Effector memory CD4-positive, alpha-beta T cell (primary cell): ENCODE measurements around the gene KRTCAP2.
A peak's percentile ranks its signal among the peaks of the same experiment; 100 is the strongest.
"Not testable (repeated sequence)": the region's sequence is repeated elsewhere in the genome, so short reads cannot be mapped to it uniquely, and the experiment has no call there.

ENCODE experiments used
- DNase-seq, 3 donors: peaks; one replicate each; pipeline ENCODE4 v3.0.0-alpha.2; 2020
- H3K27ac ChIP-seq: 2 replicates; pipeline ENCODE4 v1.7.0; 2013; ENCODE audit warnings: mild to moderate bottlenecking, low read length, moderate library complexity; ENCODE audit not compliant: insufficient read depth, poor library complexity, severe bottlenecking
- H3K27me3 ChIP-seq: replicated peaks from 2 replicates; pipeline ENCODE4 v1.7.0; 2013; ENCODE audit warnings: mild to moderate bottlenecking, low read length; ENCODE audit not compliant: insufficient read depth, control insufficient read depth, poor library complexity, severe bottlenecking
- H3K36me3 ChIP-seq: 2 replicates; pipeline ENCODE4 v1.7.0; 2013; ENCODE audit warnings: mild to moderate bottlenecking, low read length, moderate library complexity; ENCODE audit not compliant: control insufficient read depth, insufficient read depth
- H3K4me1 ChIP-seq: 2 replicates; pipeline ENCODE4 v1.7.0; 2013; ENCODE audit warnings: low read length, mild to moderate bottlenecking; ENCODE audit not compliant: control insufficient read depth, insufficient read depth, poor library complexity, severe bottlenecking
- H3K4me3 ChIP-seq: 2 replicates; pipeline ENCODE4 v1.7.0; 2013; ENCODE audit warnings: low read length, low read depth, mild to moderate bottlenecking; ENCODE audit not compliant: insufficient read depth, poor library complexity, severe bottlenecking
- H3K9me3 ChIP-seq: 2 replicates; pipeline ENCODE4 v1.7.0; 2013; ENCODE audit warnings: mild to moderate bottlenecking, low read length, moderate library complexity; ENCODE audit not compliant: control insufficient read depth

The KRTCAP2 gene

DNA sequence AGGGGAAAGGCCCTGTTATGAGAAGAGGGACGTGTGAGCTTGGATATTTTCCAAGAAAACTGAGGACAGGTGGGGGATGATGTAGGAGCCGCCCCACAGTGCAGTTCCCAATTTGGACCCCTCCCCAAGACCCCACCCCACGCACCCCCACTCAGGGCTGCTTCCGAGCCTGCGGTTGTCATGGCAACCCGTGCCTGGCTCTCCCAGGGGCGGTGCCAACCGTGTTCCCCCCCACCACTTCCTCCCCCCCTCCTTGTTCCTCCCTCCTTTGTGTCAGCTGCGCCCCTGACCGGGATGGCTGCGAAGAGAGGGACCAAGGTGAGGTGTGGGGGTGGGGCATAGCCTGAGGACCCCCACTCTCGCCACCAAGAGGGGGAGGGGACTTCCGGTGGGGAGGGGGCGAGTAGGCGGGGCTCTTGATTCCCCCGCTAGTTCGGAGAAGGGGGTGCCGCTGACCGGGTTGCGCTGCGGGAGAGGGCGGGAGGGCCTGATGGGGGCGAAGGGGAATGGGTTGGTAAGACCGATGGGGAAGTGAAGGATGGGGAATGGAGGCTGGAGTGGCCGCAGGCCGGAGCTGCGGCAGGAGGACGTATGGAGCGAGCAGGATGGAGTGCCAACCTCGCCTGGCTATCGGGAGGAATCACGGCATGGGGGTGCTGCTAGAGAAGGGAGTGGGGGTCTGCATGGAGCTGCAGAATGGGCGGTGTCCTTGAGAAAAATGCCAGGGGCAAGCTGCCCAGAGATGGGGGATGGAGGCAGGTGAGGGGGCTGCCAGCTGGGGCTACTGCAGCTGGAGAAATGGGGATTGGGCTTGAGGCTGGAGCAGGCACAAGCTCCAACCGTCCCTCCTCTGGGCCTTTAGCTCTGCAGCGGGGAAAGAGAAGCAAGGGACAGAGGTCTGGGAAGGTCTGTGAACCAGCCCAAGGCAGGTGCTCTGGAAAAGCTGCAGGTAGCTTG, 1.5 kb upstream of the KRTCAP2 start:
- DNase-seq = peak in 2 of 3 donors; percentile 33 to 48

DNA sequence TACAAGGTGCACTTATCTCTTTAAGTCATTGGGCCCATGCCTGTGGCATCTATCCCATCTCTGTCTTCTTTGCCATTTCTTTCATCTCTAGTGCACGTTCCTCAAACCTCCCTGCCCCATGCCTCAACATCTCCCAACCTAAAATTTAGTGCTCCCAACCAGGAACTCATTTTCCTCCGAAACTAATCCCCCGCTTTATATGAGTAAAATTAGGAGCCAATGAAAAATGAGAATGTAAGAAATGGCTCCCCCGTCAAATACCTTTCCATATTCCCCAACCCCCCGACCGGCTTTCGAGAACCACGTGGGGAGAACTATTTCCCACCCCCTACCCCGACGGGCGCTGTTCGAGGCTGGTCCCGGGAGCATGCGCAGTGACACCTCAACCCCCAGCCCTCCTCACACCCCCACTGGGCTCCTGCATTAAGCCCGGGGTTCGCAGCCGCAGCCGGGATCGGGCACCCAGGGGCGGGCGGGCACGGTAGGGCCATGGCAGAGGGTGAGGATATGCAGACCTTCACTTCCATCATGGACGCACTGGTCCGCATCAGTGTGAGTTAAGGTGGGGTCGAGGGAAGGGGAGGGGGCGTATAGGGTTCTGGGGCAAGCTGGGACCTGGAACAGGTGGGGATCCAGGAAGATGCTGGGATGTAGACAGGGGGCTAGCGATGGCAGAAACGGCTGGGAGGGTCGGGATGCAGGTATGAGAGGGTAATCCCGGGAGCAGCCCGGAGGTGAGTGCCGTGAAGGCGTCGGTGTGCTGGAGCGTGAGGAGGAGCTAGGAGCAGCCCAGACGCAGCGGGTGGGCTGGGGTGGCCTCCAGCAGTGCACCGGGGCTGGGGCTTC, 597 bp upstream of the KRTCAP2 start, which contains the start of gene TRIM46:
Gene TRIM46, plus strand, starts transcription at position 372 of the 846 bp plus-strand sequence. Its CDS starts 118 bp downstream, at position 490.
- peaks cover 32% of the 10 kb centered on the region for H3K4me1 ChIP-seq
- H3K9me3 ChIP-seq = no peaks in the 10 kb centered on the region
- H3K27ac ChIP-seq = peak within 1 kb of the TSS; percentile 91
- no peaks in the 10 kb centered on the region for H3K27me3 ChIP-seq
- peak within 1 kb of the TSS; percentile 84 for H3K4me3 ChIP-seq
- DNase-seq = peak; percentile 39 to 61 (median 47)
- H3K36me3 ChIP-seq = peaks cover 20% of the 10 kb centered on the region

More for the DNA sequence above, 1.5 kb upstream of the KRTCAP2 start:
- Histone ChIP-seq H3K27ac (peak overlapping the region; percentile 91), H3K4me3 (peak overlapping the region; percentile 84), H3K4me1 (peaks cover 32% of the 10 kb centered on the region), H3K27me3 (no peaks in the 10 kb centered on the region), H3K9me3 (no peaks in the 10 kb centered on the region), H3K36me3 (peaks cover 20% of the 10 kb centered on the region)

DNA sequence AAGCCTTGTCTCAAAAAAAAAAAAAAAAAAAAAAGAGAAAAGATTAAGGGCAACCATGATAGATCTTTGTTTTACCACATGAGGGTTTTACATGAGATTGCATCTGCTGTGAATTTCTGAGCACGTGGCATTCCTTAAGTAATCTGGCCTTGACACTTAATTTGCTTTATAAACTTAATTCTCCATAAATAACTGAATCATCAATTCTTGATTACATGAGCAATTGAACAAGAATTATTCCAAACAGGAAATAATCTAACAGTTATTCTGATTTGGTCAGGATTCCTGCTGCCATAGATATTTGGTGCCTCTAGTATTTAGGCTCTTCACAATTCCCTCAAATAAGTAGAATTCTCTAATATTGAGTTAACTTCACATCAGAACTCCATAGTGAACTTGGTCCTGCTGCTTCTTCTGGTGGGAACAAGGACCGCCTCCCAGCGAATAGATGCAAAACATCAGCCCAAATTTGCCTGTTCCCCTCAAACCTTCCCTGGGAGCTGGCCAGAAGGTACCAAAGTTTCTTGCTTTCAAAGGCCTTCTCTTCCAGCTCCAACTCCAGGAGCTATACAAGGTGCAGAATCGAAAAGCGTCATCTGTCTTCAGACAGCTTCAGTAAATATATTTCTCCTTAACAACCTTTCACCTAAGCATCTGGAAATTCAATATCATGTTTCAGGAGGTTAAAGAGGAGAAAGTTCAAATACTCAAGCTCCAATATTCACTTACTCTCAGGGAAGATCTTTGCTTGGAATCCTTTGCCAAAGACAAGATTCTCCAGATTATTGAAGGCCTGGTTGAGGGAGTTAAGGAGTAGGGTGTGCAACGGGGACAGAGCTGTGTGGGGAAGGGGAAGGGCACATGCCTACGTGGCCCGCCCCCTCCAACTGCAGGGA, 1.0 kb downstream of the KRTCAP2 start:
- Histone ChIP-seq H3K27ac (peak overlapping the region; percentile 91), H3K9me3 (no peaks in the 10 kb centered on the region), H3K4me3 (peak overlapping the region; percentile 84), H3K36me3 (peaks cover 13% of the 10 kb centered on the region), H3K4me1 (peaks cover 41% of the 10 kb centered on the region), H3K27me3 (no peaks in the 10 kb centered on the region)
- no peak for DNase-seq

DNA sequence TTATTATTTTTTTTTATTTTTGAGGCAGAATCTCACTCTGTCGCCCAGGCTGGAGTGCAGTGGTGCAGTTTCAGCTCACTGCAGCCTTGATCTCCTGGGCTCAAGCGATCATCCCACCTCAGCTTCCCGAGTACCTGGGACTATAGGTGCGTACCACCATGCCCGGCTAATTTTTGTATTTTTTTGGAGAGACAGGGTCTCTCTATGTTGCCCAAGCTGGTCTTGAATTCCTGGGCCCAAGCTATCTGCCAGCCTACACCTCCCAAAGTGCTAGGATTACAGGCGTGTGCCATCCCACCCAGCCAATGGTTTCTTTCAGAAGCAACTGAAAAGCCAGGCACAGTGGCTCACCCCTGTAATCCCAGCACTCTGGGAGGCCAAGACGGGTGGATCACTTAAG, 2.3 kb downstream of the KRTCAP2 start:
- DNase-seq = no peak
- H3K4me1 ChIP-seq = peaks cover 30% of the 10 kb centered on the region
- no peaks in the 10 kb centered on the region for H3K27me3 ChIP-seq
- no peaks in the 10 kb centered on the region for H3K9me3 ChIP-seq
- no peak overlapping the region for H3K4me3 ChIP-seq
- peaks cover 13% of the 10 kb centered on the region for H3K36me3 ChIP-seq
- no peak overlapping the region for H3K27ac ChIP-seq

DNA sequence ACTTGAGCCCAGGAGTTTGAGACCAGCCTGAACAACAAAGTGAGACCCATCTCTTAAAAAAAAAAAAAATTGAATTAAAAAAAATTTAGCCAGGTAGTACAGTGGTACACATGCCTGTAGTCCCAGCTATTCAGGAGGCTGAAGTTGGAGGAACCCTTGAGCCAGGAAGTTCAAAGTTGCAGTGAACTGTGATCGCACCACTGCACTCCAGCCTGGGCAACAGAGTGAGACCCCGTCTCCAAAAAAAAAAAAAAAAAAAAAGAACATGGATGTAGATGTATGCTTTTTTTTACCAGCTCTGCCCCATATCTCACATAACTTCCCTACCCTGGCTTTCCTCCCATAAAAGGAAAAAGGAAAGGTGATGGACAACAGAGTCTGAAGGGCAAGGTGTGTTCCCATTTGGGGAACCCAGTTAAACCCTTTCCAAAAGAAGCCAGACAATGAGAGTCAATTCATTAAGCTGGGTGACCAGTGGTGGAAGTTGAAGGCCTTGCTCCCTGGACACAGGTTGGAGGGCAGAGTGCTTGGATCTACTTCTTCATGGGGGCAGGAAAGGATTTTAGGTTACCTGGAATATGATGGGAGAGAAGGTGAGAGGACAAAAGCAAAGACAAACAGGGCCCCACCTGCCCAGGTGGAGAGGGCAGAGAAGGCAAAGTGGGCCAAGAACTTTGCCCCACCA, 2.9 kb downstream of the KRTCAP2 start:
- H3K9me3 ChIP-seq = no peaks in the 10 kb centered on the region
- peaks cover 13% of the 10 kb centered on the region for H3K36me3 ChIP-seq
- H3K4me1 ChIP-seq = peaks cover 28% of the 10 kb centered on the region
- no peak overlapping the region for H3K27ac ChIP-seq
- no peak overlapping the region for H3K4me3 ChIP-seq
- DNase-seq = no peak
- H3K27me3 ChIP-seq = no peaks in the 10 kb centered on the region

DNA sequence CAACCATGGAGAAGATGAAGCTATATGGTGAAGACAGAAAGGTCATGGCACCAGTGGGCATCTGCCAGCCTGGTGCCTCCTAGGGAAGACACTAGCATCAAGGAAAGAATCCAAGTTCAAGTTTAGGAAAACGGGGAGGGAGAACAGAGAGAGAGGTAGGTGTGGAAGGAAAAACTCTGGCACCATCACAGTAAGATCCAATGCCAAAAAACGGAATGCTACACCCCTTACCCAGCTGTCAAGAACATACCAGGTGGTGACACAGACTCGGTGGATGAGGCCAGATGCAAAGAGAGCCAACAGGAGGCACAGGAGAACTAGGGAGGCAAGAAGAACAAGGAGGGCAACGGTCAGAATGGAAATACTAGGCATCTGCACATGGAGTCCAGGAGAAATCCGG, 3.6 kb downstream of the KRTCAP2 start:
- Histone ChIP-seq H3K9me3 (no peaks in the 10 kb centered on the region), H3K27ac (no peak overlapping the region), H3K4me3 (no peak overlapping the region), H3K4me1 (peaks cover 21% of the 10 kb centered on the region), H3K36me3 (peaks cover 13% of the 10 kb centered on the region), H3K27me3 (no peaks in the 10 kb centered on the region)
- no peak for DNase-seq

DNA sequence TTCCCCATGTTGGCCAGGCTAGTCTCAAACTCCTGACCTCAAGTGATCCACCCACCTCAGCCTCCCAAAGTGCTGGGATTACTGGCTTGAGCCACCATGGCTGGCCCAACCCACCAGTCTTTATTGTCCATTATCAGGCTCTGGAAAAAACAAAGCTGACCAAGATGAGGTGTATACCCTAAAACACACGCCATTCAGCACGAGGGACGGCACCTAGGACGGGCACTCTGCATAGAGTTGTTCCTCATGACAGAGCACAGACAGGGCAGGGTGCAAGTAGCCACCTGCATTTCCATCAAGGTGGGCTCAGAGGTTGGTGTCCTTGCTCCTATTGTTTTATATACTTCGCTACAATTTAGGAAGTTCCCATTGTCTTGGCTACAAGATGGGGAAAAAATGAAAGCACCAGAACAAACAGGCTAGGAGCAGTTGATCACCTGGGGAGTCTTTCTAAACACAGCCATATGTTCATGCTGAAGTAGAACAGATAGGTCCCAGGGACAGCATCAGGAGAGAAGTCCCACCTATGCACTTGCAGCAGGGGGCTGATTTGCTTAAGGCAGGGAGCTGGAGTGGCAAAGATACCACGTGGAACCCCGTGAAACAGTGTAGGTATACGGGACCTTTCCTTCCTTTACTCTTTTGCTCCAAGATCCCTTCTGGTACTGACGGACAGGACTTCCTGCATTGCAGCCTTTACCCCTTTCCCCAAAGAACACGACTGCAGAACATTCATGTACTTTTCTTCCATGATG, 4.5 kb downstream of the KRTCAP2 start:
- H3K36me3 ChIP-seq = peaks cover 13% of the 10 kb centered on the region
- H3K9me3 ChIP-seq = no peaks in the 10 kb centered on the region
- no peak overlapping the region for H3K4me3 ChIP-seq
- no peaks in the 10 kb centered on the region for H3K27me3 ChIP-seq
- no peak for DNase-seq
- no peak overlapping the region for H3K27ac ChIP-seq
- peaks cover 12% of the 10 kb centered on the region for H3K4me1 ChIP-seq

DNA sequence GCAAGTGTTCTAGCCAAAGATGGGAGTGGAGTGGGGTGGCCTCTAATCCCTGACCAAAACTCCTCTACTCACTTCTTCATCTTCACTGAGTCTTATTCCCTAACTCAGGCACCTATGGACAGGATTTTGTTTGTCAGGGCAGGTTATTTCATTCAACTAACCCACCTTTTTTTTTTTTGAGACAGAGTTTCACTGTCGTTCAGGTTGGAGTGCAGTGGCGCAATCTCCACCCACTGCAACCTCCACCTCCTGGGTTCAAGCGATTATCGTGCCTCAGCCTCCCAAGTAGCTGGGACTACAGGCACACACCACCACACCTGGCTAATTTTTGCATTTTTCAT, 5.0 kb downstream of the KRTCAP2 start:
- H3K36me3 ChIP-seq = peaks cover 13% of the 10 kb centered on the region
- not testable (repeated sequence) for DNase-seq, H3K9me3 ChIP-seq, H3K27me3 ChIP-seq, H3K27ac ChIP-seq, H3K4me3 ChIP-seq
- peaks cover 12% of the 10 kb centered on the region for H3K4me1 ChIP-seq
